Naive B cell (primary cell): ENCODE data around the gene XRCC1. TPM values are rescaled to one million over a fixed set of nuclear protein-coding genes. Genes with fewer than 3 reads are reported as not detected.

ENCODE experiments used
- ATAC-seq, 2 donors: fragments of 150-1000 bp; cut with Tn5 transposase; 2 replicates each; pipeline ENCODE4 v1.10.0; 2021; ENCODE audit warnings: low read depth in 2 of 2, mild to moderate bottlenecking in 2 of 2, moderate library complexity in 2 of 2
- DNase-seq: peaks from one replicate; pipeline ENCODE4 v3.0.0; 2022
- H3K27ac Mint-ChIP-seq, 6 donors: one replicate each; pipeline ENCODE4 v1.8.0; 2020 to 2022; ENCODE audit warnings: mild to moderate bottlenecking in 6 of 6, mixed read lengths in 6 of 6, moderate library complexity in 5 of 6, inconsistent platforms in 2 of 6
- H3K27me3 Mint-ChIP-seq, 3 donors: one replicate each; pipeline ENCODE4 v1.8.0; 2021 to 2022; ENCODE audit warnings: mixed read lengths in 3 of 3, mild to moderate bottlenecking in 1 of 3
- H3K36me3 Mint-ChIP-seq, 2 donors: one replicate each; pipeline ENCODE4 v1.8.0; 2020 to 2022; ENCODE audit warnings: mixed read lengths in 2 of 2, inconsistent platforms in 1 of 2, mild to moderate bottlenecking in 1 of 2
- H3K4me1 Mint-ChIP-seq, 3 donors: one replicate each; pipeline ENCODE4 v1.8.0; 2020 to 2022; ENCODE audit warnings: mixed read lengths in 3 of 3, inconsistent platforms in 1 of 3, mild to moderate bottlenecking in 1 of 3, moderate library complexity in 1 of 3
- H3K4me3 Mint-ChIP-seq, 8 donors: one replicate each; pipeline ENCODE4 v1.8.0; 2020 to 2022; ENCODE audit warnings: mild to moderate bottlenecking in 8 of 8, mixed read lengths in 8 of 8, moderate library complexity in 8 of 8, inconsistent platforms in 2 of 8
- H3K9me3 Mint-ChIP-seq, 7 donors: one replicate each; pipeline ENCODE4 v1.8.0; 2020 to 2022; ENCODE audit warnings: mixed read lengths in 7 of 7, mild to moderate bottlenecking in 5 of 7, inconsistent platforms in 2 of 7, moderate library complexity in 1 of 7
- polyA plus RNA-seq, 6 donors: library from polyadenylated mRNA; unstranded; fragments of 300-500 nt; fragmentation: Illumina TruSeq; gene quantifications; one replicate each; pipeline ENCODE4 v1.2.3, GENCODE V29; 2021; ENCODE audit warnings: low read depth in 6 of 6

XRCC1 gene, protein sequence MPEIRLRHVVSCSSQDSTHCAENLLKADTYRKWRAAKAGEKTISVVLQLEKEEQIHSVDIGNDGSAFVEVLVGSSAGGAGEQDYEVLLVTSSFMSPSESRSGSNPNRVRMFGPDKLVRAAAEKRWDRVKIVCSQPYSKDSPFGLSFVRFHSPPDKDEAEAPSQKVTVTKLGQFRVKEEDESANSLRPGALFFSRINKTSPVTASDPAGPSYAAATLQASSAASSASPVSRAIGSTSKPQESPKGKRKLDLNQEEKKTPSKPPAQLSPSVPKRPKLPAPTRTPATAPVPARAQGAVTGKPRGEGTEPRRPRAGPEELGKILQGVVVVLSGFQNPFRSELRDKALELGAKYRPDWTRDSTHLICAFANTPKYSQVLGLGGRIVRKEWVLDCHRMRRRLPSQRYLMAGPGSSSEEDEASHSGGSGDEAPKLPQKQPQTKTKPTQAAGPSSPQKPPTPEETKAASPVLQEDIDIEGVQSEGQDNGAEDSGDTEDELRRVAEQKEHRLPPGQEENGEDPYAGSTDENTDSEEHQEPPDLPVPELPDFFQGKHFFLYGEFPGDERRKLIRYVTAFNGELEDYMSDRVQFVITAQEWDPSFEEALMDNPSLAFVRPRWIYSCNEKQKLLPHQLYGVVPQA
- 10 to 100 TPM; 24.4 to 32.4 (median 29.6) TPM for polyA plus RNA-seq

DNA sequence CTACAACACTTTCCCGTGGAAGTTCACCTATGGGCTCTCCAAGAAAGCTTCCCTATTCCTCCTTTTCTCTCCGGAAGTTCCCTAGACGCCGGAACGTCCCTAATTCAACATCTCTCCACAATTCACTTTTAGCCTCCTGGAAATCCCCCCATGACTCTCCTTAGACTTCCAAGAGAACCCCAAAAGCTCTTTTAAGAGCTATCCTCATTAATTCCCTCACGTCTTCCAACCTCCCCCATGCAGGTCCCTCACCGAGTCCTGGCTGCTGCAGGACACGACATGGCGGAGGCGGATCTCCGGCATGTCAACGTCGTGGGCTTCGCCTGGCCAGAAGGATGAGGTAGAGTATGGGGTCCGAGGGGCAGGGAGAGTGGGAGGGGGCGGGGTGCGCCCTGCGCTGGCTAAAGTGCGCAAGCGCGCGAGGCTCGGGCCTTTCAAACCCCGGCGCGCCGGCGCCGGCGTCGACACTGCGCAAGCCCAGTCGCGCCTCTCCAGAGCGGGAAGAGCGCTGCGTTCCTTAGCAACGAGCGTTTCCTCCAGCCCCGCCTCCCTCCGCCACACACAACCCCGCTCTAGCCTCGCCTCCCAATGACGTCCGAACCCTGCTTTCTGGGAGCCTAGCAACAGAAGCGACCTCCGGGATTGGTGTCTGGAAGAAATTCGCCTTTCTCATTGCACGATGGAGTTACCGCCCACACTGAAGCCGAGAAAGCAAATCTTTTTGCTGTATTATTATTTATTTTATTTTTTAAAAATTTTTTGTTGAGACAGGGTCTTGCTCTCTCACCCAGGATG, at the start of gene XRCC1, which contains the start of gene PINLYP:
Gene XRCC1 (minus strand): TSS at position 372 of the 795 bp plus-strand sequence. CDS start 69 bp downstream, at position 303.
Gene PINLYP (plus strand): TSS at position 646 of the 795 bp plus-strand sequence. CDS start 1,391 bp downstream, outside the sequence.
- ATAC-seq = peak; percentile 98 to 99
- H3K4me1 Mint-ChIP-seq = peaks cover 49 to 65% (median 55%) of the 10 kb centered on the region in 3 donors

DNA sequence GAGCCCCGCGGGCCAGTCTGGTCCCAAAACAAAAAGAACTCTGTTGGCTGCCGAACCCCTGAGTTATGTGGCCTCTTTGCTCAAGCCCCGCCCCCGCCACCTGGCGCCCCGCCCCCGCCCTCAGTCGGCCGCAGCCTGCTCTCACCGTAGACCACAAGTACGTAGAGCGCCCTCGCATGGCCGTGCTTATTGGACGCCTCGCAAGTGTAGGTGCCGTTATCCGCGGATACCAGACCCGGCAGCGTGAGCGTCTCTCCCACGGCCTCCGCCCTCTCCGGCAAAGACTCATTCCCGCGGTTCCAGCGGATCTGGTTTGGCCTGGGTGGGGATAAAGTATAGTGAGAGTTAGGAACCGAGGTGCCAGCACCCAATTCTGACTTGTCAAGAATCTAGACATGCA, 49.6 kb upstream of the XRCC1 start:
- H3K9me3 Mint-ChIP-seq = peaks cover 0 to 2% (median 0%) of the 10 kb centered on the region in 7 donors
- H3K36me3 Mint-ChIP-seq = no peaks in the 10 kb centered on the region
- ATAC-seq = peak; percentile 90 to 93
- H3K4me3 Mint-ChIP-seq = peak overlapping the region in 2 of 8 donors; percentile 2 to 60
- peaks cover 27 to 36% (median 31%) of the 10 kb centered on the region in 3 donors for H3K4me1 Mint-ChIP-seq
- H3K27ac Mint-ChIP-seq = peak overlapping the region in 2 of 6 donors; percentile 66 to 71
- DNase-seq = peak; percentile 69
- peaks cover 0 to 21% (median 17%) of the 10 kb centered on the region in 3 donors for H3K27me3 Mint-ChIP-seq

More for the DNA sequence above, at the start of gene XRCC1, which contains the start of gene PINLYP:
- DNase-seq = peak; percentile 94
- Mint-ChIP-seq H3K27ac (peak within 1 kb of the TSS; percentile 97 to 99 (median 98)), H3K4me3 (peak within 1 kb of the TSS; percentile 97 to 99 (median 98)), H3K27me3 (no peaks in the 10 kb centered on the region), H3K9me3 (no peaks in the 10 kb centered on the region), H3K36me3 (peaks cover 0 to 8% of the 10 kb centered on the region in 2 donors)

DNA sequence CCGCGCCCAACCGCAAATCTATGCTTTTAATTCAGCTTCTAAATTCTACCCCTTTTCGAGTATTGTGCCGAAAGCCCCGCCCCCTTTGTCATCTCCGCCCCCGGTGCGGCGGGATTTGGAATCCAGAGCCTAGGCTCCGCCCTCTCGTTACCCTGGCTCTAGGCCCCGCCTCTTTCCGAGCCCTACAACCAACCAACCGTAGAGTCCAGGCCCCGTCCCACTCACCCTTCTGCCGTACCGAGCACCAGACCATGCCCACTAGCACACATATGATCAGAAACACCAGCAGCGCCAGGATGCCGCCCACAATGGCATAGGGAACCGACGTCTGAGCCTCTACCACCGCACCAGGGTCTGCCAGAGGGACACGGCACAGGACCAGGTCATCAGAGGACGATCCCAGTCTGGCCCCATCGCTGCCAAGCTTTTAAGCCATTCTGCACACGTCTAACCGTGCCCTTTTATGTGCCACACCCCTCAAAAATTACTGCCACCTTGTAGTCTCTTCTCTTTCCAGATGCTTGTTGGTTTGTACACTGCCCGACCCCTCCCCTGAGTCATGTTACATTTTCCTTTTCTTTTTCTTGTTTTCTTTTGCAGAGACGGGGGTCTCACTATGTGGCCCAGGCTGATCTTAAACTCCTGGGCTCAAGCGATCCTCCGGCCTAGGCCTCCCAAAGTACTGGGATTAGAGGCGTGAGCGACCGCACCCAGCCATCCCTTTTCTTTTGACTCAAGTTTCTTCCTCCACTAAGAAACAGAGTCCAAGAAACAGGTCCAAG, 48.8 kb upstream of the XRCC1 start:
- ATAC-seq = no peak
- H3K4me3 Mint-ChIP-seq = peak overlapping the region in 3 of 8 donors; percentile 28 to 60 (median 55)
- H3K9me3 Mint-ChIP-seq = peaks cover 0 to 2% (median 0%) of the 10 kb centered on the region in 7 donors
- no peaks in the 10 kb centered on the region for H3K36me3 Mint-ChIP-seq
- peak overlapping the region in 2 of 6 donors; percentile 66 to 70 for H3K27ac Mint-ChIP-seq
- DNase-seq = no peak
- H3K4me1 Mint-ChIP-seq = peaks cover 34 to 41% (median 38%) of the 10 kb centered on the region in 3 donors
- H3K27me3 Mint-ChIP-seq = peaks cover 0 to 21% (median 17%) of the 10 kb centered on the region in 3 donors

DNA sequence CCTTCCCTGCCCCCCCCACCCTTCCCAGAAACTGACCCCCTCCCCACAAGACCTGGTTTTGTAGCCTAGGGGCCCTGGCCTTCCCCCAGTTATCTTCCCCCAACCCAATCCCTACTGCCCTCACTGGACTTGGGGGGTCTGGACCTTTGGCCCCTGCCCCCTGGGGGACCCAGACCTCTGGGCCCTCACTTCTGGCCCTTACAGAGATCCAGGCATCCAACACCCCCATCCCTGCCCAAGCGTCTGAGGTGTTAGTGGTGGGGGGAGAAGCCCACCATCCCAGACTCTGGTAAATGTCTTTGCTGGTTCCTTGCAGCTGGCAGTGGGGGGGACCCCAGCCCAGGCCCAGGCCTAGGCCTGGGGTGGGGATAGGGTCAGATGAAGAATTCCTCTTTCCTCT, 47.6 kb upstream of the XRCC1 start:
- H3K4me3 Mint-ChIP-seq = peak overlapping the region in 2 of 8 donors; percentile 29 to 57
- peaks cover 0 to 19% (median 16%) of the 10 kb centered on the region in 3 donors for H3K27me3 Mint-ChIP-seq
- peaks cover 40 to 48% (median 42%) of the 10 kb centered on the region in 3 donors for H3K4me1 Mint-ChIP-seq
- no peaks in the 10 kb centered on the region for H3K36me3 Mint-ChIP-seq
- peak overlapping the region in 2 of 6 donors; percentile 42 to 56 for H3K27ac Mint-ChIP-seq
- DNase-seq (no peak), ATAC-seq (no peak)
- peaks cover 0 to 2% (median 0%) of the 10 kb centered on the region in 7 donors for H3K9me3 Mint-ChIP-seq

DNA sequence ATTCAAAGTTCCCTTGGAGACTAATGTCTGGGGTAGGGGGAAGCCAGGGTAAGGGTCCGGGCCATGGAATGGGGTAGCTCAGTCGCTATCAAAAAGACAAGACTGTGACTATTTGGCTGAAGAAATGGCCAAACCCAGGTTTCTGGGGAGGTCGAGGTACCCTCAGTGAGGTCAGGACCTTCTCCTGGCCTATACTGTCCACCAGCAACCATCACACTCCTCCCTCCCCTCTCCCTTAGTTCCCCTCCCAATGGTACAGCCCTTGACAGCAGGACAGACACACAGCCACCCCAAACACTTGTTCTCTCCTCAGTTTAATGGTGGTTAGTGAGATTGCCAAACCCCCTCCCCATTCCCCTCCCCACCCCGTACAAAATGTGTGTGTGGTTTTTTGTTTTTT, 46.7 kb upstream of the XRCC1 start:
- Mint-ChIP-seq H3K36me3 (no peaks in the 10 kb centered on the region), H3K4me1 (peaks cover 37 to 53% (median 40%) of the 10 kb centered on the region in 3 donors), H3K9me3 (peaks cover 0 to 2% (median 0%) of the 10 kb centered on the region in 7 donors), H3K27ac (peak overlapping the region in 1 of 6 donors; percentile 38), H3K4me3 (peak overlapping the region in 1 of 8 donors; percentile 25), H3K27me3 (peaks cover 0 to 10% (median 7%) of the 10 kb centered on the region in 3 donors)
- no peak for ATAC-seq
- DNase-seq = no peak

DNA sequence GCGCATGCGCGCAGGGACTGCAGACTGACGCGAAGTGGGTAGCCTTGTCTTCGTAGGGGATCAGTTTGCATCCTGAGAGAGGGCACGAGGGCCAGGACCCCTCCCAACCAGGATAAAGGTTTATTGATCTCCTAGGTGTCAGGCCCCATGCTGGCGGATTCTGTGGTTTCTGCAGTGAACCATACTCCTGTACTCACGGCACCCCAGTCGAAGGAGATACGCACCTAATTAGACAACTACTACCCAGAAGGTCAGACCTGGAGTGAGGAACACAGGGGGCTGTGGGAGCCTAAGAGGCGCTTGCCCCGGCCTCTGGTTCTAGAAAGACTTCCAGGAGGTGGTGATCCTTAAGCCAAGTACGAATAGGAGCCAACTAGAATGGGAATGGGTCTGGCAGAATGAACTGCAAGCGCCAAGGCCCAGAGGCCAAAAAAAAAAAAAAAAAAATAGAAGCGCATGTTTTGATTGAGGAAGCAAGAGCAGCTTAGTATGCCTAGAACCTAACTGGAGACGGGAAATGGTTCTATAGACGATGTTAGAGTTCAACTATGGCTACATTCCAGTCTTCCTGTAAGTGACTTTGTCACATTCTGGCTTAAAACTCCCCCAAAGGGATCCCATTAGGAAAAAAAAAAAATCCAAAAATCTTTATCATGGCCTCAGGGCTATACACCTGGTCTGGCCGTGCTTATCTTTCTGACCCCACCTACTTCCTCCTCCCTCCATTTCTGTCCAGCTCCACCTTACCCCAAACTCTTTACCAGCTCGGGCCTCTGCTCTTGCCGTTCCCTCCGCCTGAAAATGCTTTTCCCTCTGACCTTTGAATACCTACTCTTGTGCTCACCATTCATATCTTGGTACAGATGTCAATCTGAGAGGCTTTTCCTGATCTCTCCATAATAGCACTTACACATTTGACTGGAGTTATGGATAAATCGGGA, 45.0 kb upstream of the XRCC1 start:
- peaks cover 29 to 49% (median 44%) of the 10 kb centered on the region in 3 donors for H3K4me1 Mint-ChIP-seq
- DNase-seq (no peak), ATAC-seq (no peak)
- H3K4me3 Mint-ChIP-seq = peak overlapping the region; percentile 96 to 99 (median 97)
- peak overlapping the region; percentile 89 to 98 (median 96) for H3K27ac Mint-ChIP-seq
- H3K9me3 Mint-ChIP-seq = peaks cover 0 to 2% (median 0%) of the 10 kb centered on the region in 7 donors
- H3K27me3 Mint-ChIP-seq = no peaks in the 10 kb centered on the region
- no peaks in the 10 kb centered on the region for H3K36me3 Mint-ChIP-seq

DNA sequence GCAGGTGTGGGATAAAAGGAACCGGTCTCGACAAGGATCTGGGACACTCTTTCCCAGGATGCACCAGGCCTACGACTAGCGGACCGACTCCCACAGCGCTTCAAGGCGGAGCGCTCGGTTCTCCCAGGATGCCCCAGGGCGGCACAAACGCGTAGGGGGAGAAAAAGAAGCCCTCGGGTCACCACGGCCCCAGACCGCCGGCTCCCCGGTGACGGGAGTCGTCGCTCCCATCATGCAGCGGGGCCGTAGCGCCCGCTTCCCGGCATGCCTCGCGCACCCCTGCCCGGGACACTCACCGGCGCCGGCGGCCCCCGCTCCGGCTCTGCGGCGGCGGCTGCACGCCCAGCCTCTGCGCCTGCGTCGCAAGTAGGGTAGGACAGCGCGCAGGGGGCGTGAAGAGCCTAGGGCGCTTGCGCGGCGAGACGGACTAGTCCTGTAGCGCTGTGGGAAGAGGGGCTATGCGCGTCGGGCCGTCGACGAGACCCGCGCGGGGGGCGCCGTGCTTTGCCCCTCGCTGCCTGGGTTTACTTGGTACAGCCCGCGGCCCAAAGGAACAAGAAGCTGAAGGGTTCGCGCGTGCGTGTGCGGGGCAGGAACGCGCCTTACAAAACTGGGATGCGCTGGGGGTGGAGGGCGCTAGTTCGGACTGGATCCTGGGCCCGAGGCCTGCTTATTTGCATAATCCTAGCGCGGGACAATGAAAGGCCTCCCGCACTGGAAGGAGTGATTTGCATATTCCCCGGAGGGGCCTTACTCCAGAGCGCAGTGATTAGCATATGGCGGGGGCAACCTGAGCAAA, 44.1 kb upstream of the XRCC1 start, which contains the start of gene ZNF428:
Gene ZNF428 (minus strand): TSS at position 368 of the 799 bp plus-strand sequence. CDS start 5,325 bp downstream, outside the sequence.
- H3K4me1 Mint-ChIP-seq = peaks cover 28 to 42% (median 36%) of the 10 kb centered on the region in 3 donors
- DNase-seq (peak; percentile 86), ATAC-seq (peak; percentile 85 to 86)
- peaks cover 0 to 2% (median 0%) of the 10 kb centered on the region in 7 donors for H3K9me3 Mint-ChIP-seq
- no peaks in the 10 kb centered on the region for H3K36me3 Mint-ChIP-seq
- peak within 1 kb of the TSS; percentile 96 to 99 (median 97) for H3K4me3 Mint-ChIP-seq
- peak within 1 kb of the TSS; percentile 89 to 98 (median 96) for H3K27ac Mint-ChIP-seq
- H3K27me3 Mint-ChIP-seq = no peaks in the 10 kb centered on the region

DNA sequence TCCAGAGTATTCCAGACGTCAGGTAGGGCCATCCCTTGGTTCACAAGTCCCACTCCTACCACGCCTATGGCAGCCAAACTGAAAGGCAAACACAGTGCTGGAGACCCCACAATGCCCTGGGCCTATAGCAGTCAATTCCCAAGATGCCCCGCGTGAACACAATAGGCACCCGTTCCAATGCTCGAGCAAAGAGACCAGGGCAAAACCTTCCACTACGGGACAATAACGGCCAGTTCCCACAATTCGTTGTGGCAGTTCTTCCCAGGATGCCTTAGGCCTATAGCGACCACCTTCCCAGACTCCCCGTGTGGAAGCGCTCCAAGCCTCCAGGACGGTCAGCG, 43.6 kb upstream of the XRCC1 start:
- DNase-seq (no peak), ATAC-seq (peak; percentile 30 to 31)
- H3K27me3 Mint-ChIP-seq = no peaks in the 10 kb centered on the region
- peak overlapping the region; percentile 96 to 99 (median 97) for H3K4me3 Mint-ChIP-seq
- peak overlapping the region in 5 of 6 donors; percentile 89 to 98 (median 90) for H3K27ac Mint-ChIP-seq
- peaks cover 0 to 1% (median 0%) of the 10 kb centered on the region in 7 donors for H3K9me3 Mint-ChIP-seq
- H3K4me1 Mint-ChIP-seq = peaks cover 23 to 41% (median 35%) of the 10 kb centered on the region in 3 donors
- no peaks in the 10 kb centered on the region for H3K36me3 Mint-ChIP-seq

DNA sequence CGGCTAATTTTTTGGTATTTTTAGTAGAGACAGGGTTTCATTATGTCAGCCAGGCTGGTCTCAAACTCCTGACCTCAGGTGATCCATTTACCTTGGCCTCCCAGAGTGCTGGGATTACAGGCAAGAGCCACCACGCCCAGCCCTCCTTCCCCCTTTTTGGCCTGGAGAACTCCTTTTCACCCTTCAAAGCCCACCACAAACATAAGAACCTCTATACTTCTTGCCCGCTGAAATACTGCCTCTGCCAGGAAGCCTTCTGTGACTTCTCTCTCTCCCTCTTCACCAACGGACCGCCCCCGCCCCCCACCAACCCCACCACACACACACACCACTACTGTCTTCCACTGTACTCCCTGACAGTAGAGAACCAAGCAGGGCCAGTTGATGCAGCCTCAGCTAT, 41.6 kb upstream of the XRCC1 start:
- no peaks in the 10 kb centered on the region for H3K27me3 Mint-ChIP-seq
- H3K9me3 Mint-ChIP-seq = no peaks in the 10 kb centered on the region
- peak overlapping the region in 2 of 8 donors; percentile 33 to 64 for H3K4me3 Mint-ChIP-seq
- no peak for DNase-seq
- H3K27ac Mint-ChIP-seq = peak overlapping the region in 1 of 6 donors; percentile 37
- H3K4me1 Mint-ChIP-seq = peaks cover 24 to 47% (median 41%) of the 10 kb centered on the region in 3 donors
- peaks cover 12% of the 10 kb centered on the region in 2 donors for H3K36me3 Mint-ChIP-seq
- no peak for ATAC-seq

DNA sequence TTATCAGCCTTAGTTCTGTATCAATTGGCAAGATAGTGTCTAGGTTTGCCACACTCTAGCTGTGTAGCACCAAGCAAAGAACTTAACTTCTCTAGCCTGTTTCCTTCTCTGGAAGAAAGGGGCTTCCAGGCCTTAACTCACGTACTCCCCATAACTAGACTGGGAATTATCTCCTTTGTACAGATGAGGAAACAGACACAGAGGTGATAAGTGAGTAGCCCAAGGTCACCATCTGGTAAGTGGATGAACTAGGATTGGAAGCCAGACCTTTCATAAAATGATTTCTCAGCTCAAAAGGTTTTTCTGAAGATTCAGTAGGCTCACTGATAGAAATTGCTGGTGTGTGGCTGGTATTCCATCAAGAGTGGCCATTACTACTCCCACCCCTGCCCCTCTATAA, 41.0 kb upstream of the XRCC1 start:
- Mint-ChIP-seq H3K27me3 (no peaks in the 10 kb centered on the region), H3K36me3 (peaks cover 12 to 15% of the 10 kb centered on the region in 2 donors), H3K4me3 (peak overlapping the region in 1 of 8 donors; percentile 64), H3K4me1 (peaks cover 25 to 49% (median 37%) of the 10 kb centered on the region in 3 donors), H3K27ac (no peak overlapping the region), H3K9me3 (no peaks in the 10 kb centered on the region)
- DNase-seq (no peak), ATAC-seq (no peak)
